GM10266 (cell line): ENCODE results near the gene DLG2.

Experiments
- DNase-seq: peaks from one replicate; pipeline ENCODE4 v3.0.0; 2012; ENCODE audit errors: extremely low spot score
- TF ChIP-seq, protein P1 (sequence below): IDR thresholded peaks from 2 replicates; pipeline ENCODE4 v1.5.1; 2012; ENCODE audit warnings: mild to moderate bottlenecking, low read depth; ENCODE audit not compliant: control insufficient read depth, insufficient read depth; ENCODE audit errors: missing control alignments

The DLG2 gene

DNA sequence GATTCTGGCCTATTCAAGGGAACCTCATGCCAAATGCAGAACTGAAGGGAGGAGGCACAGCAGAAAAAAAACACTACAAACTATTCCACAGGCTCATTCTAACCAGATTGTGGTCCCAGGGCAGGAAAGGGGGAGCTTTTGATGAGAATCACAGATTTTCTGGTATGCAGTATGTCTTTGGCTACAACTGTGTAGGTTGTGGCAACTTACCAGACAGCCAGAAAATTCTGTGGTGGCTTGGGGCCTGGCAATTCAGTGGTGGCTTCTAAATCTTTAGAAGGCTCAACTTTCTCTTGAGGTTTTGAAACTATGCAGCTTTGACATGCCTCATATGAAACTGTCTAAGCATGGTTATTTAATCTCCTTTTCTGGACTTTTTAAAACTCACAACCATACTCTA, 1490.2 kb downstream of the DLG2 start:
- TF ChIP-seq, protein P1, sequence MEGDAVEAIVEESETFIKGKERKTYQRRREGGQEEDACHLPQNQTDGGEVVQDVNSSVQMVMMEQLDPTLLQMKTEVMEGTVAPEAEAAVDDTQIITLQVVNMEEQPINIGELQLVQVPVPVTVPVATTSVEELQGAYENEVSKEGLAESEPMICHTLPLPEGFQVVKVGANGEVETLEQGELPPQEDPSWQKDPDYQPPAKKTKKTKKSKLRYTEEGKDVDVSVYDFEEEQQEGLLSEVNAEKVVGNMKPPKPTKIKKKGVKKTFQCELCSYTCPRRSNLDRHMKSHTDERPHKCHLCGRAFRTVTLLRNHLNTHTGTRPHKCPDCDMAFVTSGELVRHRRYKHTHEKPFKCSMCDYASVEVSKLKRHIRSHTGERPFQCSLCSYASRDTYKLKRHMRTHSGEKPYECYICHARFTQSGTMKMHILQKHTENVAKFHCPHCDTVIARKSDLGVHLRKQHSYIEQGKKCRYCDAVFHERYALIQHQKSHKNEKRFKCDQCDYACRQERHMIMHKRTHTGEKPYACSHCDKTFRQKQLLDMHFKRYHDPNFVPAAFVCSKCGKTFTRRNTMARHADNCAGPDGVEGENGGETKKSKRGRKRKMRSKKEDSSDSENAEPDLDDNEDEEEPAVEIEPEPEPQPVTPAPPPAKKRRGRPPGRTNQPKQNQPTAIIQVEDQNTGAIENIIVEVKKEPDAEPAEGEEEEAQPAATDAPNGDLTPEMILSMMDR = no peak
- DNase-seq = no peak

GRCh38 chr11:84130646-84131427, 1496.3 kb downstream of the DLG2 start:
- TF ChIP-seq, protein P1 = no peak

DNA sequence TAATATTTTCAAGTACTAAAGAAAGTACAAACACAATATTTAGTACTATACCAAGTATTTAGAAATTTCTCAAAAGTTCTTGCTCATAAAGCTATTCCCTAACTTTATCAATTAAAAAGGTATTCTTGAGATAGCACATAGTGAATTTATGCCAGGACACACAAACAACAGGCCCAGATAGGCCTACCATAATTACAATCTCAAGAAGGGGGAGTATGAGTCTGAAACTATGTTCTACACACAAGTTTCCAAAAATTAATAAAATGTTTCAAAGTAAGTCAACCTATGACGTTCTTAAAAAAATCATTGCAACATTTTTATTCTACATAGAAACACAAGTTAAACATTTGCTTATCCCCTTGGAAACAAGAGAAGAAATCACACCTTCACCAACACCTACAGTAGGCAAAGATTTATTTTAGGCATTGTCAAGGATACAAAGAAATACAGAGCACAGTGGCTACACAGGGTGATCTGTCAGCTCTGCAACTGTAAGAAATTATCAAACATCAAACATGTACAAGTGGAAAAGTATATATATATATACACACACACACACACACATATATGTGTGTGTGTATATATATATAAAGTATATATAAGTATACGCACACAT, 1497.1 kb downstream of the DLG2 start:
- DNase-seq = no peak
- TF ChIP-seq, protein P1 = no peak

More at GRCh38 chr11:84130646-84131427, 1496.3 kb downstream of the DLG2 start:
- no peak for DNase-seq

DNA sequence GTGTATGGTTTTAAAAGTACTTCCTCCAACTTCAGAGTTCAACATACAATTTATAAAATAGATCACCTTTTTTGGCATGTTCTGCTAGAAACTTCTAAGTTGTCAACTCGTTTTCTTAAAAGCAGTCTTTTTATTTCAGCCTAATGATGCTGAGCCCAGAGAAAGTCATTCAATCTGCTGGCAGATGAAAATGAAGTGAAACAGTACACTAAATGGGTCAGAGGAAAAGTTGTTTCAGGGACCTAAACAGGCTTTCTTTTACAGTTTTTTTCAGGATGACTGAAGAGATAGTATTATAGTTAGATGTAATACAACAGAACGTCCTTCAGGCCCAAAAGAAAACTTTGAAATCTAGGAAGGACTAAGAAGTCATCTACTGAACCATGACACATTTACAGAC, 1498.3 kb downstream of the DLG2 start:
- no peak for DNase-seq
- TF ChIP-seq, protein P1 = no peak

DNA sequence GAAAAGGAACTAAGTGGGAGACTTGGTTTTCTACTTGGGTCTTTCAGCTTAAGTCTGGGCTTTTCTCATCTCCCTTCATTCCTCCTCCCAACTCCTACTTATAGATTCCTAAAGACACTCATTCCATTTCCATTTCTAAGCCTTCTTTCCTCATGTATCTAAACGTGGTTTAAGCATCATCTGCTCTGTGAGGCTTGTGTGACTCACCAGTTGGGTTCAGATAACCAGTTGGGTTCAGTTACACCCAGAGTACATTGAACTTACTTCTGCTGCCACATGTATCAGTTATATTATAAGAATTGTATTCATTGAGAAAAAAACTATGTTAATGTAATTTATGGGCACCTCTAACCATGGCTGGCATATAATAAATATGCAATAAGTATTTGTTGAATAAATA, 1509.8 kb downstream of the DLG2 start:
- TF ChIP-seq, protein P1 = no peak
- DNase-seq = no peak

- no peak for DNase-seq
- TF ChIP-seq, protein P1 = no peak
Observed at GRCh38 chr11:84106541-84106940, 1520.6 kb downstream of the DLG2 start.

- TF ChIP-seq, protein P1 = no peak
- no peak for DNase-seq
Observed at GRCh38 chr11:84105148-84105547, 1522.0 kb downstream of the DLG2 start.
